NCI-H1436 (cell line): Measurements from ENCODE around the gene DENND2C.
"Not testable (repeated sequence)": the region's sequence is repeated elsewhere in the genome, so short reads cannot be mapped to it uniquely, and the experiment has no call there.

Experiments used
- DNase-seq: peaks from one replicate; lab custom pipeline; 2025; lab: John Stamatoyannopoulos, UW

Gene DENND2C

DNA sequence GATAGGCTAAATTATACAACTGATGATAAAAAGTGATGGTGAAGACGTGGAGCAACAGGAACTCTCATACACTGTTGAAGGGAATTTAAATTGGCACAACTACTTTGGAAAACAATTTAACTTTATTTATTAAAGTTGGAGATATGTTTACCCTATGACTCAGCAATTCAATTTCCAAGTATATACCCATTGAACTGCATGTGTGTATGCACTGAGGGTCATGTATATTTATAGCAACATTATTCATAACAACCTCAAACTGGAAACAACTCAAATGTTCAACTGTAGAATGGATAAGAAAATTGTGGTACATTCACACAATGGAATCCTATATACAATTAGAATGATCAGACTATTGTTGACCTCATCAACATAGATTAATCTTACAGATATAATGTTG is 71.9 kb downstream of the DENND2C start:
- DNase-seq, result no peak

DNA sequence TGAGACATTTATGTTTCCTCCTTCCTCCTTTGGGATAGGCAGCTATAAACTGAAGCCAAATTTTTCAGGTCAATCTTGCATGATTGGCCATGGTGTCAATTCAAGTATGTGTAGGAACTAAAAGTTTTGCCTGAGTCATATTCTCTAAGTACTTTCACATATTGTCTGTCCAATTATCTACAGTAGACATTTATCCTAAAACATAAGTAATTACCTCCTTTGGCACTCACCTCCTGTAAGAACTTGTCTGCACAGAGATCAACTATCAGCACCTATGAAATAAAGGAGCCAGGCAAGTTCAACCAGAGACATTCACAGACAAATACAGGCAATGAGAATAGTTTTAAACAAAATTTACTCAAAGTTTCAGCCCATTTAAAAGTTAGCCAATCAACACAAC is 74.2 kb downstream of the DENND2C start:
- no peak for DNase-seq

DNA sequence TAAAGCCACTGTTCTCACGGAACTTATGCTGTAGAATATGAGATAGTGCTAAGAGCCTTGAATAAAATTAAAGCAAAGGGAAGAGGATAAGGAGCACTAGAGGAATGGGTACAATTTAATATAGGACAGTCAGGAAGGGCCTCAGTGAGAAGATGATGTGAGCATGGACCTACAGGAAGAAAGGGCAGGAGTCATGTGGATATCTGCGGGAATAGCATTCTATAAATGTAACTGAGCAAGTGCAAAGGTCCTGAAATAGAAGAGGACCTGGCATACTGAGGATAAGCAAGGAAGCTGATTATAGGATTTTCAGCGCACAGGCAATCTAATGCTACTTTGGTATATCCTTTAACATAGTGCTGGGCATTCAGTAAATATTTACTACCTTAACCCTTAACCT is 75.8 kb downstream of the DENND2C start:
- no peak for DNase-seq

DNA sequence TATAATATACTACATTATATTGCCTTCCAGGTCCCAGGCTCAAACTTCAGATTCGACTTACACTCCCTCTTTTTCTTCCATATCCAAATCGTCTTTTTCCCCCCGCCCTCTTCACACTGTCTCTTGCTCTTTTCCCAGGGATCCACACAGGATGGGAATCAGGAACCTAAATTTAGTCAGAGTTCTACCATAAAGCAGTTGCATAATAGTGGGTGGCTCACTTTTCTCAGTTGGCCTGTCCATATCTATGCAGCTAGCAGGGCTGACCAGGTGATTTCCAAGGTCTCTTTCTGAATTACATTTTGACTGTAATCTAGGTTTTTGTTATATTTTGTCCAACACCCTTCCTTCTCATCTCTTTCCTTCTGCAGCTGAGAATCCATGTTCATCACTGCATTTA is 80.7 kb downstream of the DENND2C start:
- no peak for DNase-seq

DNA sequence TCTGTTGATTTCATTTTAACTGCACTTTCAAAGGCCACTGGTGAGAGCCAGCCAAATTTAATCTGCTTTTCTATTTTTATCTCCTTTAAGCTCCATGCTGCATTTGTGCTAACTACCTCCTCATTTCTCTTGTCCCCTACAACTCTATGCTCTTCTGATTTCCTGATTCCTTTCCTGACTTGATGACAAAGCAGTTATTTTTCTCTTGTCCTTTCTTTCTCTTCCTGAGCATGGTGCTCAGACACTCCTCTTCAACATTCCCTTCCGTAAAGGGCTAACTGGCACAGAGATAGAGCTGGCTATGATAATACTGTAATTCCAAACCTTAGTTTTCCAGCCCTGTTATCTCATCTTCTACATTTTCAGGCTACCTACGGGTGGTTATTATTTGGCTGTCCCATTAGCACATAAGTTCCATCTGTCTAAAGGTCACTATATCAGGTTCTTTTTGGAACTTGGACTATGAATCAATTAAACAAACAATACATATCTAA is 81.6 kb downstream of the DENND2C start:
- no peak for DNase-seq

DNA sequence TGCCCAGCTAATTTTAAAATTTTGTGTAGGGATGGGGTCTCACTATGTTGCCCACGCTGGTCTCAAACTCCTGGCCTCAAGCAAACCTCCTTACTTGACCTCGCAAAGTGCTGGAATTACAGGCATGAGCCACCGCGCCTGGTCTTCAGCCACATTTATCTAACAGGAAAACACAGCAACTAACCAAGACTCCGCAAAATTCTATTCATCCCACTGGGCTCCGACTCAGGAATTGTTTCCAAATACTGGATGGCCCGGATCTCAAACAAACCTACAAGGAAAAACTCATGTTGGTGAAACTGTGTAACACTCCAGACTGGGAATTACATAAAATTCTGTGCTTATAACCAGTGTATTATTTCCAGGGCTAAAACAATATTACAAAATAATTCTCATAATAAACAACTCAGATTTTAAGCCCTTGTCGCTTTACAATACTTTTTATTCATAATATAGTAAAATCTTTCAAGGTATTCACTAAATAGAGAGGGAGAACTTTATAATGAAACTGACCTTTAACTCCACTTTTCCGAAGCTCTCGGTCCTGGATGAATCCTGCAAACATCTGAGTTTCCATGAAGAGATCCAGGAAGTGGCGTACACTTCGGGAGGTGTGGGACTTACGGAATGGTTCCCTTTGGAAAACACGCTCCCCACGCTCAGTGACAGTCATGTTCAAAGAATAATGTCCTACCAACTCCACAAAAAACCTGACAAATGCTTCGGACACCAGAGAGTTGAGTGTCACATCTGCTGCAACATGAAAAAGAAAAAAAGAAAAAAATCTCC is 82.5 kb downstream of the DENND2C start:
- no peak for DNase-seq

DNA sequence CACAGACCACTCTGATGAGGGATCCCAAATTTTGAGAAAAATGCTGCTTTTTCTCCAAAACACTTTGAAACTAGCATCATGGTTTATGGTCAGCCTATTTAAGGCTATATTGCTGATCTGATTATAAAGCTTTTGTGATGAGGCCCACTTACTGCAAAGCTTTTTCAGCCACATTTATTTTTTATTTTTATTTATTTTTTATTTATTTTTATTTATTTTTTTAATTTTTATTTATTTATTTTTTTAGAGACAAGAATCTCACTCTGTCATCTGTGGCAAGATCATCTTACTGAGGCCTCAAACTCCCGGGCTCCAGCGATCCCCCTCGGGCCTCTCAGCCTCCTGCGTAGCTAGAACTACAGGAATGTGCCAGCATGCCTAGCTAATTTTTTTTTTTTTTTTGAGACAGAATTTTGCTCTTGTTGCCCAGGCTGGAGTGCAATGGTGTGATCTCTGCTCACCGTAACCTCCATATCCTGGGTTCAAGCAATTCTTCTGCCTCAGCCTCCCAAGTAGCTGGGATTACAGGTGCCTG is 83.3 kb downstream of the DENND2C start:
- DNase-seq, result no peak

DNA sequence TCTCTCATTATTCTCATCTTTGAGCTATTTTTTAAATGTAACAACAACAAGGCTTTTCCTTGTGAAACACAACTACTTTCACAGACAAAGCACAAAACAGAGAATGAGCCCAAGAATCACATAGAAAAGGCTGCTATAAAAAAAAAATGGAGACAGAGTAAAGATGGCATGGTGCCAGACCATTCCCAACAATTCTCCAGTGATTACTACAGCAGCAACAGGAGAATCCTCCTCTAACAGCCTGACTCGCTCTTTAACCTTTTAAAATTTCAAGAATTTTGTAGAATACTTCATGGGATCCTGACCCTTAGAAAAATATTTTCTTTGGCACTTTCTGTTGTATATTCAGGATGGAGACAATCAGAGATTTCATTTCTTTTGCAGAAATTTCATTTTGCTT is 84.6 kb downstream of the DENND2C start:
- DNase-seq, result no peak

DNA sequence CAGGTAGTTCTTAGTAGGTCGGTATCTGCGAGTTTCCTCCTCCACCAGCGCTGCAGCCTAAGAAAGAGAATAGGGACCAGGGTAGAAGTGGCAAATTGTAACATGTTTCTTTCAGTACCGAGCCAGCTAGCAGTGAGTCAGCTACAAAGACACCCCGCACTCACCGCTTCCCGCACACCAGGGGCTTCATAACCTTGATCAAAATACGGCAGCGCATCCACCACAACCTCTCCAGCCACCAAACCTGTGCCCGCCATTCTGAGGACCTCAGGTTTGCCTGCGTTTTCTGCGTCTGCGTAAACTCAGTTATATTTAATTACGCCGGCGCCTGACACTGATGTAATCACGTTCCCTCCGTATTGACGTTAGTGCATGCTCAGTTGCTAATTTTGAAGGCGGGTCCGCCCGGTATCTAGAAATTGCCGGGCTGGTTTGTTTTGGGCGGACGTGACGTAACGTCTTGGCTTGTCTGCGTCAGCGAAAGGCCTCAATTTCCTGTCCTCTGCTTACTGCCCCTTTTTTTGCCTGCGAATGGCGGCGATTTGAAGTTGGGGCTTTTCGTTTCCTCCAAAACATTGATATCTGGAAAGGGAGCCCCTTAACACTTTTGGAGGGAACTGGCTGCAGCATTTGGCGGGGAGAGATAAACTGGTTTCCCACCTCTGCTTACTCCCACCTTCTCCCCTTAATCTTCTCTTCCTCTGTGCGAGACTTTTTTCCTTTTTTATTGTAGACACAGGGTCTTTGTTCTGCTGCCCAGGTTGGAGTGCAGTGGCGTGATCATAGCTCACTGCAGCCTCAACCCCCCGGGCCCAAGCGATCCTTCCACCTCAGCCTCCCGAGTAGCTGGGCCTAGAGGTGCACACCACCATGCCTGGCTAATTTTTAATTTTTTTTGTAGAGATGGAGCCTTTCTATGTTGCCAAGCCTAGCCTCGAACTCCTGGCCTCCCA is 88.2 kb downstream of the DENND2C start, which contains the start of gene BCAS2:
BCAS2 (minus strand) TSS at position 281 of the 953 bp plus-strand sequence; CDS start at position 257, 24 bp downstream.
- peak; percentile 97 for DNase-seq

DNA sequence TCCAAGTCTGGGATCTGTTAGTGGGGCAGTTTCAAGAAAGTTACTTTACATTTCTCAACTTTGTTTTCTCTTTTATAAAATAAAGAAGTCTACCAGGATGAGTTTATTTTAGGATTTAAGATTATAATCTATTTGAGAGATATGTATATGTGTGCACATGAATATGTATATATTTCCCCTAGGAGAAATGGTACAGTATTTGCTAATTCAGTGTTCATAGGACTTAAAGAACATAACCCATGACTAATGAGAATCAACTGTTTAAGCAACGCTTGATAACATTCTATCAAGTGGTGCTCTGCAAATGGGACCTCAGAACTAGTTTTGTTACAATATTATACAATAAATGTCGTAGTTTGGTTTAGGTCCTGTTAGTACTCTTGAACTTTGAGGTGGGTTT is 95.5 kb downstream of the DENND2C start:
- DNase-seq, result no peak

DNA sequence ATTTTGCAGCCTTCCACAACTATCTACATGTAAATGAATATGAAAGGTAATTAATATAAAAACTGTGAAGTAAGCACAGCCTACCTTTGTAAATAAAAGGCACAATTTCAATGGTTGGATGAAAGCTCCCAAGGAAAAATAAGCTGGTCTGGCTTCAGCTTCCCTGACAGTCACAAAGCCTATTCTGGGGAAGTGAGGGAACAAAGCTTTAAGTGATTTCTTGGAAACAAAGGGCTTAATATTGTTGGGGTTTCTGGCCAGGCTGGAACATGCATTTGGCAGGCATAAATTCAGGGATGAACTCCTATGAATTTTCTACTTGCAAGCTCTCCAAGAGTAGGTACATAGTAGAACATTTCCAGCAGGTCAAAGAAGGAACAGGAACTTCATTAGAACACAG is 105.7 kb downstream of the DENND2C start:
- DNase-seq, result no peak

DNA sequence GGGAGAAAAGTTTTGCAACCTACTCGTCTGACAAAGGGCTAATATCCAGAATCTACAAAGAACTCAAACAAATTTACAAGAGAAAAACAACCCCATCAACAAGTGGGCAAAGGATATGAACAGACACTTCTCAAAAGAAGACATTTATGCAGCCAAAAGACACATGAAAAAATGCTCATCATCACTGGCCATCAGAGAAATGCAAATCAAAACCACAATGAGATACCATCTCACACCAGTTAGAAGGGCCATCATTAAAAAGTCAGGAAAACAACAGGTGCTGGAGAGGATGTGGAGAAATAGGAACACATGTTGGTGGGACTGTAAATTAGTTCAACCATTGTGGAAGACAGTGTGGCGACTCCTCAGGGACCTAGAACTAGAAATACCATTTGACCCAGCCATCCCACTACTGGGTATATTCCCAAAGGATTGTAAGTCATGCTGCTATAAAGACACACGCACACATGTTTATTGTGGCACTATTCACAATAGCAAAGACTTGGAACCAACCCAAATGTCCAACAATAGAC is 106.8 kb downstream of the DENND2C start:
- not testable (repeated sequence) for DNase-seq

DNA sequence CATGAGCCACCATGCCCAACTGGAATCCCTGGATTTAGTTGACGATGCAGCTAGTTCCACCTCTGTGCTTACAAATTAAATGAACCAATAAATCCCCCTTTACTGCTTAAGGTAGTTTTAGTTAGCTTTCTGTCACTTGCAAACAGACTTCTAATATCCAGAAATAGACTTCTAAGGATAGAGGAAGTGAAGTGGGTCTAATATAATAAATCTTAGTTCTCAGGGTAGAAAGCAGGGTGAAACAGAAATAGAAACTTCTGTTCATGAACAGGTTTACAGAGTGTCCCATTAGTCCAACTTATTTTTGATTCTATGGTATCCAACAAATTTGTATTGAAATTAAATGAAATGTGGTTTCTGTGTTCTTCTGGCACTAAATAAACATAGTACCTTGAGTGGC is 108.5 kb downstream of the DENND2C start:
- DNase-seq, result no peak

DNA sequence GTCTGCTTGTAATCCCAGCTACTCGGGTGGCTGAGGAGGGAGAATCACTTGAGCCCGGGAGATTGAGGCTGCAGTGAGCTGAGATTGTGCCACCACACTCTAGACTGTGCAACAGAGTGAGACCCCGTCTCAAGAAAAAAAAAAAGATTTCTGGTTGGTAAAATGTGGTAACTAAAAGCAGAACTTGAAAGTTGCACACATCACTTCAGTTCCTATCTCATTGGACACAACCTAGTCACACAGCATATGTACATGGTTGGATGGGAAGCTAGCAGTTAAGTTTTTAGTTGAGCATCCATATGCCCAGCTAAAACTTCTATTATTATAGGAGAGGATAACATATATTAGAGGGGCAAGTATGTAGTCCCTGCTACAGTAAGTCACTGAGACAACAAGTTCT is 110.5 kb downstream of the DENND2C start:
- no peak for DNase-seq

DNA sequence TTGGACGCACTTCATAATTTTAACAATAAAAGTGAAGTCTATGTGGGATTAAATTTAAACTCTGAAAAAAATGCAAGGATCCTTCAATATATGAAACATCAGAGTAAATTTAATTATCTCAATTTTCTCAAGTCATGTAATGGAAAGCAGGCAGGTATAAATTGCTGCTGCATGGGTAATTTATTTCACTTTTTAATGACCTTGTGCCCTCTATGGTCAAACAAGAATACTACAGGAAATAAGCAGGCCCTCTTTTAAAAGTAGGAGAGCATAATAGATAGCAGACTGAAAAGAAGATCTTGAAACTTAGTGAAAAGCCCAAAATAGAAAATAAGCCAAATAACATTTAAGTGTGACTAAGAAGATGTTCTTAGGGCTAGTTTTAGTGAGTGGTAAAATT is 111.3 kb downstream of the DENND2C start:
- DNase-seq, result no peak

DNA sequence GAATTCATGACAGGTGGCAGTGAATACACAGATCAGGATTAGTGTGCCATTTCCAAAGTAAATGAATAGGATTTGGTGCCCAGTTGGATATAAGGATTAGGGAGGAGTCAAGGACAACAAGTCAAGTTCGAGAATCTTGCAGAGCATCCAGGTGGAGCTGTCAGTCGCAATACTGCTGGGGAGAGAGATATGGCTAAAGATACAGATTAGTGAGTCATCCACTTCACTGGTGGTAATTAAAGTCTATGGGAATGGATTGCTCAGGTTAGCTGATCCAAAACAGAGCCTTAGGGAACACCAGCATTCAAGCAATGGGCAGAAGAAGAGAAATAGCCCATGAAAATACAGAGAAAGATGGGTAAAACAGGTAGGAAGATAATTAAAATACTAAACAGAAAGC is 115.3 kb downstream of the DENND2C start:
- no peak for DNase-seq

DNA sequence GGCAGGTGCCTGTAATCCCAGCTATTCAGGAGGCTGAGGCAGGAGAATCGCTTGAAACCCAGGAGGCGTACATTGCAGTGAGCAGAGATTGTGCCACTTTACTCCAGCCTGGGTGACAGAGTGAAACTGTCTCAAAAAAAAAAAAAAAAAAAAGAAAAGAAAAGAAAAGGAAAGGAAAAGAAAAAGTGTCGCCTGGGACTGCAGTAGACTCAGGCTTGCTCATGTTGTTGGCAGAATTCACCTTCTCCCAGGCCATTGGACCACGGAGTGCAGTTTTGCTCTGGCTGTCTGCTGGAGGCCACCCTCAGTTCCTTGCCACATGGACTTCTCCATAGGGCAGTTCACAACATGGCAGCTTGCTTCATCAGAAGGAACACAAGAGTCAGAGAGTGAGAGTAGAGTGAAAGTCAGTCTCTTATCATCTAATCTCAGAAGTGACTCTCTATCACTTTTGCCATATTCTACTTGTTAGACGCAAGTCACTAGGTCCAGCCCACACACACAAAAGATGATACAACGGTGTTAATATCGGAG is 117.7 kb downstream of the DENND2C start:
- DNase-seq, result no peak

DNA sequence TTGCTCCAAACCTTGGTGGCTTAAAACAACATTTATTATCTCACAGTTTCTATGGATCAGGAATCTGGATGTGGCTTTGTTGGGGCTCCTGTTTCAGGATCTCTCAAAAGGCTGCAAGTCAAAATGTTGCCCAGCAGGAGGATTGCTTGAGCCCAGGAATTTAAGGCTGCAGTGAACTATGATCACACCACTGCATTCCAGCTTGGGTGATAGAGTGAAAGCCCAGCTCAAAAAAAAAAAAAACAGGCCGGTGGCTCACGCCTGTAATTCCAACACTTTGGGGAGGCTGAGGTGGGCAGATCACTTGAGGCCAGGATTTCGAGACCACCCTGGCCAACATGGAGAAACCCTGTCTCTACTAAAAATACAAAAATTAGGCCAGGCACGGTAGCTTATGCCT is 118.4 kb downstream of the DENND2C start:
- no peak for DNase-seq

DNA sequence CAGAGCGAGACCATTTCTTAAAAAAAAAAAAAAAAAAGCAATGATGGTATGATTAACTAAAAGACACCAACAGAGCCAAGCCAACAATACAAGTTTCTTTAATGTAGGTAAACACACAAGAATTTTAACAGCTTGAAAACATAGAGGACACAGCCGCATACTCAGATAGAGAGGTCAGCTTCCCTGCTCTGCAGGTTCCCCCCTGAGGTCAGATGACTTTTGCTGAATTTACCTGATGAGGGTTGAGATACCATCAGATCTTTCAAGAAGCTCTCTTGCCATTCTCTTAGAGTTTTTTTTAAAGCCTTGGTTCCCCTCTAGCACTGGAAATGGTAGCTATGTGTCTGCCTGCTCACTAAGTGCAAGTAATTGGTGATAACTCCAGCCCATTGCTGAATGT is 119.5 kb downstream of the DENND2C start:
- no peak for DNase-seq

DNA sequence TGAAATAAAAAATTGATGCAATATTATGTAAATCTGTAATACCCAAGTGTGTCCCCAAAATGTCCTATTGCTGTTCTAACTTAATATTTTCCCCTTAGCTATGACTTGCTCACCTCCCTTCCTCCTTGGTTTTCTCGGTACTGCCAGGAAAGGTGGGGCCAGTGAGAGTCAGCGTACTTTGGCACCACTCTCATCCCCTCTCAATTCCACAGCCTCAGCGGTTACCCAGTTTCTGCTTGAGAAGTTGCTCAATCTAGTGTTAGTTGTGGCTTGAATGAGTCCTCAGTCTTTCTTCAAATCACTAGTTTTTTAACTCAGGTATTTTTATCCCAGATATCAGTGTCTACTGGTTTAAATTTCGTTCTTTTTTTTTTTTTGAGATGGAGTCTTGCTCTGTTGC is 120.7 kb downstream of the DENND2C start:
- DNase-seq, result no peak

DNA sequence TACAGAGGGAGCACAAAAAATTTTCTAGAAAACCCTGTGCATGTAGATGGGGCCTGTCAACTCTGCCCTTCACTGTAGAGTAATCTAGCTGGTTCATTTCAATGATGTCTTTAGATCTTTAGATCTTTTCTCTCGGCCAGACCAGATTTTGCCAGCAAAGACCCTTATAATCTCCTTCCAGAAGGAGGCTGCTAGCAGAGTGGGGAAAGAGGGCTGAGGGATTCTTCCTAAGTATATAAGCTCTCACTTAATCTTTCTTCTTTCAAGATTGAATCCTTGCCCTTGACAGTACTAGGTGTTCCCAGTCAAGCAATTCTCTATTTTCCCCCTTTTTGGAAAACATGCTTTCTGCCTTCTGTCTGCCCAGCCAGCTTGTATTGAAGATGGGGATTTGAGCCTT is 122.8 kb downstream of the DENND2C start:
- DNase-seq, result no peak

DNA sequence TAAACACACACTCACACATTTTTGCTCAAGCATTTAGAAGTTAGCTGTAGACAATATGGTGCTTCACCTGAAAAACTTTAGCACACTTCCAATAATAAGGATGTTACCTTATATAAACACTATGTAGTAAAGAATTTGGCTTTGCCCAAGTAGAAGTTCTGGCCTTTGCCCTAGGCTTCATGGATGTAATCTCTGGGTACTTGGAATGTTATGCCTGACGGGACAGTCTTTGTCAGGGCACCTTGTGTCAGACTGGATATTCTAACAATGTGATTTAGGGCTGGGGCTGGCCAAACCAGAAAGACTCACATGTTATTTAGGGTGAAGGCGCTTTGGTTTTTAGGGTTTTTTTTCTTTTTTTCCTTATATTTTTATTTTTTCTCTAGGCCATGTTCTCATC is 124.1 kb downstream of the DENND2C start:
- no peak for DNase-seq
